Uterus (tissue), 2 donors: ENCODE data around the gene FXYD4.

Experiments used
- CTCF ChIP-seq, 4 experiments: fragments of 200-600 bp in 2 of 4; fragments of 450-650 bp in 2 of 4; sonication (generic) in 2 of 4; IDR thresholded peaks; one replicate each; pipeline ENCODE4 v1.5.1; 2016 to 2019; ENCODE audit warnings: antibody characterized with exemption in 4 of 4, mild to moderate bottlenecking in 2 of 4, moderate library complexity in 1 of 4
- POLR2A ChIP-seq, 2 donors: fragments of 450-650 bp; IDR thresholded peaks; one replicate each; pipeline ENCODE4 v1.6.1; 2016; ENCODE audit warnings: antibody characterized with exemption in 2 of 2, mild to moderate bottlenecking in 1 of 2, moderate library complexity in 1 of 2

GRCh38 chr10:43419997-43420368 lies 48.5 kb downstream of the FXYD4 start:
- TF ChIP-seq POLR2A (IDR thresholded peaks at IDR 0.05), result no peak
- no peak for TF ChIP-seq CTCF (IDR thresholded peaks at IDR 0.05)
